Pancreas (tissue), 10 donors: ENCODE measurements around the gene ZNF224. TPM values are rescaled to one million over a fixed set of nuclear protein-coding genes. Genes with fewer than 3 reads are reported as not detected.

Source experiments
- ATAC-seq, 4 donors: fragments of 200-7000 bp; cut with Tn5 transposase; one replicate each; pipeline versions ENCODE4 v1.8.0 to v1.9.1; 2020; ENCODE audit warnings: mild to moderate bottlenecking in 4 of 4, moderate library complexity in 4 of 4
- DNase-seq, 6 donors: peaks; one replicate each; pipeline ENCODE4 v3.0.0-alpha.2; 2020
- FAIRE-seq: peaks from 2 replicates; lab custom pipeline; 2012; peaks lifted over from hg19 to GRCh38; lab: Jason Lieb, UNC
- H3K27ac ChIP-seq, 4 donors: fragments of 200-600 bp; sonication (generic); 1 replicate in 3 of 4; 2 replicates in 1 of 4; pipeline versions ENCODE4 v1.5.0 to v1.8.0; 2020
- H3K27me3 ChIP-seq, 4 donors: fragments of 200-600 bp; one replicate each; pipeline ENCODE4 v1.8.0; 2021
- H3K36me3 ChIP-seq, 3 donors: fragments of 200-600 bp; sonication (generic) in 1 of 3; one replicate each; pipeline versions ENCODE4 v1.5.0 to v1.8.0; 2020 to 2021
- H3K4me1 ChIP-seq, 3 donors: fragments of 200-600 bp; one replicate each; pipeline ENCODE4 v1.8.0; 2021
- H3K4me3 ChIP-seq, 4 donors: fragments of 200-600 bp; sonication (generic) in 2 of 4; one replicate each; pipeline versions ENCODE4 v1.5.0 to v1.8.0; 2020 to 2021
- H3K9me3 ChIP-seq, 4 donors: fragments of 200-600 bp; one replicate each; pipeline ENCODE4 v1.8.0; 2021
- CTCF ChIP-seq, 4 donors: fragments of 200-600 bp; sonication (generic) in 3 of 4; IDR thresholded peaks; one replicate each; pipeline versions ENCODE4 v1.5.0 to v1.8.0; 2021; ENCODE audit warnings: antibody characterized with exemption in 4 of 4
- WGBS, 2 donors: extraction: QIAGEN DNeasy Blood & Tissue Kit; methylation state at CpG; one replicate each; pipeline ENCODE4 v1.1.7; 2013; 5-methylcytosine and 5-hydroxymethylcytosine counted together
- intact Hi-C, 3 donors: fragments of 100-400 bp; cut with DNase I; formaldehyde crosslinking; loops; one replicate each; pipeline versions ENCODE4 v1.11.1 to v1.14.2; 2022
- polyA plus RNA-seq, 2 donors: library from polyadenylated mRNA; stranded (reverse); fragments of 200-250 nt; gene quantifications; one replicate each; pipeline ENCODE4 v1.2.3, GENCODE V29; 2013
- total RNA-seq, 6 donors: library from RNA; stranded (reverse); fragmentation: NEBNext Ultra II Directional in 4 of 6; extraction: Animal tissue kit (Norgen Biotek cat#: 25700) in 4 of 6; gene quantifications; one replicate each; pipeline versions ENCODE4 v1.2.1 to v1.2.4, GENCODE V29; 2021 to 2023
- donor health status: healthy with polysubstance abuse.
- donor health status: DM: no; HTN: no; CAD: no; lungs with moderate emphysema.
- donor health status: DM: no; HTN: no; CAD: no.
- donor health status: control.
- donor health status: control.
- donor health status: Bipolar disorder and iron deficiency.
- donor health status: DM: yes; HTN: yes; CAD: no.
- donor health status: DM: no; HTN: no; CAD: no.
- donor health status: DM: no; HTN: no; CAD: no.
- donor health status: DM: yes; HTN: yes; CAD: no.

ZNF224 gene
- total and polyA plus RNA-seq, 8 donors: 5.4 to 22.6 (median 11.0) TPM

DNA sequence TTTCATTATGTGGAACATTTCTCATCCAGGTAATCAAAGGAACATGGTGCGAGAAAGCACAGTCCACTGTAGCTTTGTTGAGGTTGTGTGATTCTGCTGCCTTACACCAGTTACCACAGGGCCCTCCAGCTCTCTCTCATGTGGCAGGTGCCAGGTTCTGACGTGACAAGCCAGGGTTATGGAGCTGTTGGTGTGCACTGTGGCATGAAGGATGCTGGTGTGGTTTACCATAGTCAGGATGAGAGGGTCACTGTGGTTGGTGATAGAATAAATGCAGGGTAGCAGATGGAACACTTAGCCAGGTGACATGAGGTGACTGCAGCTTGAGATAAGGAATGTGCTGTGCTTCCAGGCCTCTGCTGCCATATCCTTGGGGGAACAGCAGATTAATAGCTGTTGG lies 34.9 kb upstream of the ZNF224 start:
- ATAC-seq: no peak
- intact Hi-C loops: no loop called here
- no peaks in the 10 kb centered on the region for H3K9me3 ChIP-seq
- H3K27me3 ChIP-seq: no peaks in the 10 kb centered on the region
- WGBS, 2 donors: 95% methylated on average over 2 of the region's 2 CpGs
- DNase-seq: no peak
- TF ChIP-seq CTCF (IDR thresholded peaks at IDR 0.05): no peak
- no peak overlapping the region for H3K27ac ChIP-seq
- FAIRE-seq: no peak
- no peaks in the 10 kb centered on the region for H3K4me1 ChIP-seq
- H3K36me3 ChIP-seq: peaks cover 0 to 32% (median 4%) of the 10 kb centered on the region in 3 donors
- H3K4me3 ChIP-seq: no peak overlapping the region

- ATAC-seq: no peak
- no peak for FAIRE-seq
- no peaks in the 10 kb centered on the region for H3K27me3 ChIP-seq
- no peak overlapping the region for H3K27ac ChIP-seq
- WGBS, 2 donors: 82 to 90% methylated on average over 1 of the region's 1 CpG
- no peak for TF ChIP-seq CTCF (IDR thresholded peaks at IDR 0.05)
- intact Hi-C loops: no loop called here
- no peak for DNase-seq
- H3K4me3 ChIP-seq: no peak overlapping the region
- peaks cover 0 to 34% (median 4%) of the 10 kb centered on the region in 3 donors for H3K36me3 ChIP-seq
- no peaks in the 10 kb centered on the region for H3K4me1 ChIP-seq
- H3K9me3 ChIP-seq: no peaks in the 10 kb centered on the region
Observed at GRCh38 chr19:44061038-44061437, 33.1 kb upstream of the ZNF224 start.

DNA sequence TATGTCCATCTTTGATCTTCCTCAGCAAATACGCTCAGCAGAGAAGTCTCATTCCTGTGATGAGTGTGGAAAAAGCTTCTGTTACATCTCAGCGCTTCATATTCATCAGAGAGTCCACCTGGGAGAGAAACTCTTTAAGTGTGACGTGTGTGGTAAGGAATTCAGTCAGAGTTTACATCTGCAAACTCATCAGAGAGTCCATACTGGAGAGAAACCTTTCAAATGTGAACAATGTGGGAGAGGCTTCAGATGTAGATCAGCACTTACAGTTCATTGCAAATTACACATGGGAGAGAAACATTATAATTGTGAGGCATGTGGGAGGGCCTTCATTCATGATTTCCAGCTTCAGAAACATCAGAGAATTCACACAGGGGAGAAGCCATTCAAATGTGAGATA lies 27.9 kb upstream of the ZNF224 start:
- Histone ChIP-seq H3K4me1 (peaks cover 0 to under 1% (median 0%) of the 10 kb centered on the region in 3 donors), H3K27ac (no peak overlapping the region), H3K36me3 (peaks cover 0 to 26% (median 4%) of the 10 kb centered on the region in 3 donors), H3K4me3 (no peak overlapping the region), H3K9me3 (peaks cover 0 to 5% (median 3%) of the 10 kb centered on the region in 4 donors), H3K27me3 (no peaks in the 10 kb centered on the region)
- no peak for ATAC-seq
- DNase-seq: no peak
- 79% methylated on average over 3 of the region's 3 CpGs for WGBS, 2 donors
- intact Hi-C loops: no loop called here
- no peak for FAIRE-seq
- no peak for TF ChIP-seq CTCF (IDR thresholded peaks at IDR 0.05)

- Histone ChIP-seq H3K27me3 (no peaks in the 10 kb centered on the region), H3K4me1 (peaks cover 0 to 3% (median 0%) of the 10 kb centered on the region in 3 donors), H3K4me3 (no peak overlapping the region), H3K36me3 (peaks cover 0 to 10% (median 0%) of the 10 kb centered on the region in 3 donors), H3K9me3 (peaks cover 0 to 5% (median 3%) of the 10 kb centered on the region in 4 donors), H3K27ac (no peak overlapping the region)
- no peak for ATAC-seq
- WGBS, 2 donors: 96 to 98% methylated on average over 1 of the region's 1 CpG
- intact Hi-C loops: no loop called here
- DNase-seq: no peak
- TF ChIP-seq CTCF (IDR thresholded peaks at IDR 0.05): no peak
- FAIRE-seq: no peak
Observed at GRCh38 chr19:44069415-44069814, 24.7 kb upstream of the ZNF224 start.

DNA sequence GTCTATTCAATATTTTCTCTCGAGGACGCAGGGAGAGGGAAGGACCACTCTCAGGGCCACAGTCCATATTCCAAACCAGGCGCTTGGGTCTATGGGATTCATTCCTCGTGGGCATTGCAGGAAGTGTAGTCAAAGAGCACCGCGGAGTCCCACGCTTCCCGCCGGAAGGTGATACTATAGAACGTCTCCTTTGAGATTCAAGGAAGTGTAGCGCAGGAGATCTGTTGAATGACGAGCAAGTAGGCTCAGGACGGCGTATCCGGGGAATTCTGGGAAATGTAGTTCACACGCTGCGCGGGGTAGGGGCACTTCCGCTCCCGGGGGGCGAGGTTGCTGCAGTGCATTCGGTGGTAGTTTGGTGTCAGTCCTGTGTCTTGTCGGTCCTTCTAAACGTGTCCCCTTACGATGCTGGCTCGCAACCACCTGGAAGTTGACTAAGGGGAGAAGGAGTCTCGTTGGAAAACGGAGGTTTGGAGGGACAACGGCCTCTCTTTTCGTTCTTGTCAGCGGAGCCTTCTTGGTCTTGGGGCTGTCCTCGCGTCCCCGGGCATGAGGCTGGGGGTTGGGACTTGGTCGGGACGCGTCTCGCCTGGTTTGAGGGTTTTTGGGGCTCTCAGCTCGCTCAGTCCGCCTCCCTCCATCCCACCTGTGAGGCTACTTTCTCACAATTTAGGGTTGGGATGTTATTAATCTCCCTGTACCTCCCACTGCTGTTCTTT lies 22.2 kb upstream of the ZNF224 start, which contains the start of gene ZNF284:
TSS of gene ZNF284 (plus strand) at position 336 of the 719 bp plus-strand sequence. CDS start 4,231 bp downstream, outside the sequence.
- TF ChIP-seq CTCF (IDR thresholded peaks at IDR 0.05): no peak
- Histone ChIP-seq H3K27ac (peak within 1 kb of the TSS in 3 of 4 donors; percentile 4 to 45 (median 39)), H3K36me3 (no peaks in the 10 kb centered on the region), H3K9me3 (peaks cover 0 to 5% (median 1%) of the 10 kb centered on the region in 4 donors), H3K4me3 (peak within 1 kb of the TSS; percentile 26 to 70 (median 52)), H3K27me3 (no peaks in the 10 kb centered on the region), H3K4me1 (peaks cover 0 to 3% (median 0%) of the 10 kb centered on the region in 3 donors)
- ATAC-seq: peak; percentile 100
- intact Hi-C loops: no loop called here
- WGBS, 2 donors: 1% methylated on average over 40 of the region's 40 CpGs
- peak; percentile 83 to 91 (median 86) for DNase-seq
- no peak for FAIRE-seq
